NCI-H774 (cell line): ENCODE results near the gene UCP2.

Source experiments
- DNase-seq: peaks from one replicate; lab custom pipeline; 2025; lab: John Stamatoyannopoulos, UW

The UCP2 gene, protein sequence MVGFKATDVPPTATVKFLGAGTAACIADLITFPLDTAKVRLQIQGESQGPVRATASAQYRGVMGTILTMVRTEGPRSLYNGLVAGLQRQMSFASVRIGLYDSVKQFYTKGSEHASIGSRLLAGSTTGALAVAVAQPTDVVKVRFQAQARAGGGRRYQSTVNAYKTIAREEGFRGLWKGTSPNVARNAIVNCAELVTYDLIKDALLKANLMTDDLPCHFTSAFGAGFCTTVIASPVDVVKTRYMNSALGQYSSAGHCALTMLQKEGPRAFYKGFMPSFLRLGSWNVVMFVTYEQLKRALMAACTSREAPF

DNA sequence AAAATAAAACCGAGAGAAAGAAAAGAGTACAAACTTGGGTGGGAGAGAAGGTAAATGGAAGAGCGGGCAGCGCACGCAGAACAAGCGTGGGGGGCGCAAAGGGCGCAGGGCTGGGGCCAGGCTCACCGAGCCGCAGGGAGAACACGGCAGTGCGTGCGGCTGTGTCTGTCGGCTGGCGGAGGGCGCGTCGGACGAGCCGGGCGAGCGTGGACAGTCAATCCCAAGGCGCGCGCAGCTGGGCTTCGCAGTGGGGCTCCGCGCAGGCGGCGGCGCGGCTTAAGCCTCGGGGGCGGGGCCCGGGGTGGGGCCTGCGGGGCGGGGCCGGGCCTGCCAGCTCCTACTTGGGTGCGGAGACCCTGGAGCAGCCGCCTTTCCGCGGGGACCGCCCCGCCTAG, at the start of gene UCP2:
TSS of gene UCP2 (minus strand) at position 249 of the 395 bp plus-strand sequence. CDS start 4,465 bp downstream, outside the sequence.
- DNase-seq = peak; percentile 92

DNA sequence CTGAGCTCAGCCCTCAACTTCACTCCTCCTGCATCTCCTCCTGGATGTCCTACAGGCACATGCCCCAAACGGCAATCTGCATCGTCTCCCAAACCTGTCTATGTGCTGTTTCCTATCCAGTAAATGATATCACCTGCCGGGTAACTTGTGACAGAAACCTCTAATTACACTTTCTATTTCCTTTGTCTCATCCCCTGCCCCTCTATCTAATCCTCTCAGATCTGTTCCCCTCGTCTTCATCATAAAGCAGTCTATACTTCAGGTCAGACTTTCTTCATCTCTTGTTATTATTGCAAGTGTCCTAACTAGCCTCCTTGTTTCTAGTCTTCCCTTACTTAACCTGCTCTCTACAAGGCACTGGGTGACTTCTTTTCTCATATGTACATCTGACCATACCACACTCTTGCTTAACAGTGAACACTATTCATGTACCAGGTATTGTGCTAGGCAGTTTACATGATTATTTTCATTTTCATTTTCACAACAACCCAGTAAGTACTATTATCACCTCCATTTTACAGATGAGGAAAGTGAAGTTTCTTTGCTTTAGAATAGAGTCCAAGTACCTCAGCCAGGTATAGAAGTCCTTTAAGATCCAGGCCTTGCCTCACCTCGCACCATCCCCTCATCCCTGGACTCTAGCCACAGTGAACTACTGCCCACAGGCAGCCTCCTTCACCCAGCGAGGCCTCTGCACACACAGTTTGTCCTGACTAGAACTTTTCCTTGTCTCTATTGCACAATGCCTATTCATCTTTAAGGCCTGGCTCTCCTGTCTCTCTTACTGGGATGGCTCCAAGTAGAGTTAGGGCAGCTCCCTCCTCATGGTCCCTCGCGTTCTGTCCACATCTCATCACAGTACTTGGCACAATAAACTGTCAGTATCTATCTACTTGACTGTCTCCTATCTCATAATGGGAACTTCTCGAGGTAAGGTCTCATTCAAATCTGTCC, 48.4 kb upstream of the UCP2 start:
- DNase-seq = no peak

DNA sequence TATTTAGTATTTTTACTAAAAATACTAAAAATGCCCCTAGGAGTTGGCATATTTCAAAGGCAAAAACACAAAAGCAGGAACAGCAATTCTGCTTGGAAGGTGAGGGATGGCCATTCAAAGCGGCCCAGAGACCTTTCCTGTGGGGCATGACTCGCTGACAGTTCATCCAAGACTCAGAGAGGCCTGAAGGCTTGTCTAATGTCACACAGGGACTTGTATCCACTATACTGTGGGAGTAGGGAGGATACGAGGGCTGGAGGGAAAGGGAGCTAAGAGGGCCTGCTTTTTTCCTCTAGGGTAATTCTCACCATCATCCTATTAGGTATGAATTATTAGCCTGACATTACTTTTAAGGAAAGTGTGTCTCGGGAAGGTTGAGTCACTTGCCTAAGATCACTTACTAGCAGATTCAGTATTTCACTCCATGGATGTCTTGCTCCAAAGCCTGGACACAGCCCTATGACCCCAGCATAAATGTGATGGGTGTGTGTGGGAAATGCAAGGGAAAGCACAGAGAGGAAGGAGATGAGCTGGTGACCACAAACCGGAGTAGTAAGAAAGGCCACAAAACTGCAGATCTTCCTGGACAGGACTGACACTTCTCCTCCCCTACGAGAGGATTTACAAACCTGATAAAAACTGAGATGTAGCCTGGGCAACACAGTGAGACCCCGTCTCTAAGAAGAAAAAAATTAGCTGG, 43.0 kb upstream of the UCP2 start:
- DNase-seq = no peak

DNA sequence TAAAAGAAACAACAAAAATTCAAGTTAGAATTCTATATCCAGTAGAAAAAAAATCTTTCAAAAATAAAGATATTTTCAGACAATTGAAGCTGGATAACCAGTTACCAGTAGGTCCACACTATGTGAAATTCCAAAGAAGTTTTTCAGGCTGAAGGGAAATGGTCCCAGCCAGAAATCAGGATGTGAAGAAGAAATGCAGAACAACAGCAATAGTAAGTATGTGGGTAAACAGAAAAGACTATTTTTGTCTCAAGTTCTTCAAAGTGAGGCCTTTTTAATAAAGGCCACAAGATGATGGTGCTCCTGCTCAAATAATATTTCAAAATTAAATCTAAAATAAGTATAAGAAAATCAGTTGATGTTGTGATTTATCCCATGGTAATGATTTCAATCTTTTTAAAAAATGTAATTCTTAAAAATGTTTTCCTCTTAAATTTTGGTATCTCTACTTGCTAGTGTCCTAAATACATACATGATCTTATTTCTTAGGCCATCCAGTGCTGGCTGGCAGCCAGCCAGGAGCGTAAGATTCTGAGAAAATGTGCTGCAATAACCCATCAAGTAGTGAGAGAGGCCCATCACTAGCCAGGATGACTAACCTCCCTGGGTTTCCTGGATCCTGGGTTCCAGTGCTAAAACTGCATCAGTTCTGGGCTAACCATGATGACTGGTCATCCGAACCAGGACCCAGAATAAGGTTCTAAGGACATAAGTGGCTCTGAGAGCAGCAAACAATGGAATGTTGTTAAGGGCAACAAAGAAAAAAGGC, 41.8 kb upstream of the UCP2 start:
- DNase-seq = no peak

DNA sequence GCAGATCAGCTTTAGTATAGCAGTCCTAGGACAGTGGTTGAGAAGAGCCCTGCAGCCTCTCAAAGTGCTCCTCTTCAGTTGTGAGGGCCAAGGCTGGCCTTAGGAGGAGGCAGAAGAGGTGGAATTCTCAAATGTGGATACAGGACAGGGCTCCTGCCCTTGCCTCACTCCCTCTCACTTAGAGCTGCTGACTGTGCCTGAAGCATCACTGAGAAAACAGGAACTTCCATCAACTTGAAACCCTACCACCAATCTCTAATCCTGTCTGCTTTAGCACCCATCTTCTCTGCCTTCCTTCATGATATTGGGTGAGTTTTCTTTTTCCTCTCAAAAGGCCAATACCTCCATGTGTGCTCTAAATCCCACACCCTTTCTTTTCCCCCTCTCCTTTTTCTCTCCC, 40.6 kb upstream of the UCP2 start:
- no peak for DNase-seq

DNA sequence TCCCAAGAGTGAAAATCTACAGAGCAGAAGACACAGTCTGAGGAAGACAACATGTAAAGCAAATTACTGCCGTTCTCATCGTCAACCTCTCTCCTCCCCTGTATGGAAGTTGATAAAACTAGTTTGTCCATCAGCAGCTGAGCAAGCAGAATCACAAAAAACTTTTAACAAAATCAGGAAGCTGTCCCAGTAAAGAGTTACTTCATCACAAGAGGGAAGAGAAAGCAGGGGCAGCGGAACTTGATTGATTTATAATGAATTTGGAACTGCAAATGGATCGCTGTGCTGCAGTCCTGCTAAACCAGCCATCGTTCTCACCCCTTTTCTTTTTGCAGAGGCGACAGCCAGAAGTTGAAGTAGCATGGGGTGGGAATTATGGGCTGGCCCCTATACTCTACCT, 39.9 kb upstream of the UCP2 start:
- no peak for DNase-seq

DNA sequence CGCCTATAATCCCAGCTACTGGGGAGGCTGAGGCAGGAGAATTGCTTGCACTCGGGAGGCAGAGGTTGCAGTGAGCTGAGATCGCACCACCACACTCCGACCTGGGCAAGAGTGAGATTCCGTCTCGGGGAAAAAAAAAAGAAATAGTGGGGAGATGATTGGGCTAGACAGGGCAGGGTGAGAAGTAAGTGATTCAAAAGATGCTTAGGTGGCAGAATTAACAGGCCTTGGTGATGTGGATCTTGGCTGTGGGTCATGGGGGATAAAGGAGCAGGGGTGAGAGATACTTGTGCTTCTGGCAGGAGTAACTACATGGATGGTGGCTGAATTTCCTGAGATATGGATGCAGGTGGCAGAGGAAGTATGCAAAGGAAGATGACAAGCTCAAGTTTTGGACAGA, 39.4 kb upstream of the UCP2 start:
- DNase-seq = no peak

DNA sequence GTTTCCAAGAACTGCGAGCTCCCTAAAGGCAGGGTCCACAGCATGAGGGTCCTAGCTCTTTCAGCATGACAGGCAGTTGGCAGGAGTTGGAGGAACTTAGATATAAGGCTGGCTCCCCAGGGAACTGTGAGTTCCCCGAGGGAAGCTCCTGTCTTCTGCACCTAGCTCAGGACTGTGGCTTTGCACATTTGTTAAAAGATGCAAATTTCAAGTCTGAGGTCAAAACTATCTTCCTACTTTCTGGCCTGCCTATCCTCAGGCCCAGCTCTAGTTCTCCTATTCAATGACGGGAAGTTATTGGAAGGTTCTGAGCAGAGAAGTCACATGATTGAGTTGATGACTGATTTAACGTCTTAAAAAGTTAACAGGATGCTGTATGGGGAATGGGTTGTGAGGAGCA, 37.9 kb upstream of the UCP2 start:
- no peak for DNase-seq

DNA sequence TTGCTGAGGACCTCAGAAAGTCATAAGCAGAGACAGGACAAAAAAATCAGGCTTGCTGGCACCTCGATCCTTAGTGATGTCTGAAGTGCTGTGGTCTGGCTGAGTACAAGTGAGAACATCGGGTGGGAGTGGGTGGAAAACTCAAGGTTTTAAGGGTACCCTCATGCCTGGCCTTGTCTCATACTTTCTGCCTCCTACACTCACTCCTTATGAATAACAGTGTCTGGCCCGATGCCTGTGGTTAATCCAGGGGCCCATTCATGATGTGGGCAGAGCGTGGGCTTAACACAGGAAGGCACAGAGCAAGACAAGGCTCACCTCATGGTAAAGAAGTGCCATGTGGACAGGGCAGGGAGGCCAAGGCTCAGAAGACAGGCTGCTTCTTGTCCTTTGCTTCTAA, 37.2 kb upstream of the UCP2 start:
- DNase-seq = no peak

DNA sequence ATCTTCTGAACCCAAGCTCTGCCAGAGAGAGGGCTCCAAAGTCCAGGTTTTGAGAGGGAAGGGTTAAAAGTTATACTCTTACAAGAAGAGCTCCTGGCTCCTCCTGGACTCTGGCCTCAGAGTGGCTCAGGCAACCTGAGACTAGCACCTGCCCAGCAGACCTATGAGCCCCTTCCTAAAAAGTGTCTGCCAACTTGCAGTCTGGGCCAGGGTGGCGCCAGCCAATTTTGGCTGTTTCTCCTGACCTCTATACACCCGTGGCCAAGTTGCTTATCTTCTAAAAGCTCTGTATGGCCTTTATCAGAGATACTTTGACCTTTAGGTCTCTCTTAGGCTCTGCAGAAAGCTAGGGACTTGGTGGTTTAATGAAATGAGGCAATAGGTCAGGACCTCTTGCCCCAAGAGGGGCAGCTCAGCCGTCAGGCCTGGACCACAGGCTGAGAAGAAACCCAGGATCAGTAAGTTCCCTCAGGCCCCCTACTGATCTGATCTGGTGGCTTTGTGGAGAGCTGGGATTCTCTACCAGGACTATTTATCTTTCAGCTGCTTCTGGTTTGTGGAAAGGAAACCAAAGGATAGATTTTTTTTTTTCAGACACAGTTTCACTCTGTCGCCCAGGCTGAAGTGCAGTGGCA, 36.6 kb upstream of the UCP2 start:
- DNase-seq = no peak

DNA sequence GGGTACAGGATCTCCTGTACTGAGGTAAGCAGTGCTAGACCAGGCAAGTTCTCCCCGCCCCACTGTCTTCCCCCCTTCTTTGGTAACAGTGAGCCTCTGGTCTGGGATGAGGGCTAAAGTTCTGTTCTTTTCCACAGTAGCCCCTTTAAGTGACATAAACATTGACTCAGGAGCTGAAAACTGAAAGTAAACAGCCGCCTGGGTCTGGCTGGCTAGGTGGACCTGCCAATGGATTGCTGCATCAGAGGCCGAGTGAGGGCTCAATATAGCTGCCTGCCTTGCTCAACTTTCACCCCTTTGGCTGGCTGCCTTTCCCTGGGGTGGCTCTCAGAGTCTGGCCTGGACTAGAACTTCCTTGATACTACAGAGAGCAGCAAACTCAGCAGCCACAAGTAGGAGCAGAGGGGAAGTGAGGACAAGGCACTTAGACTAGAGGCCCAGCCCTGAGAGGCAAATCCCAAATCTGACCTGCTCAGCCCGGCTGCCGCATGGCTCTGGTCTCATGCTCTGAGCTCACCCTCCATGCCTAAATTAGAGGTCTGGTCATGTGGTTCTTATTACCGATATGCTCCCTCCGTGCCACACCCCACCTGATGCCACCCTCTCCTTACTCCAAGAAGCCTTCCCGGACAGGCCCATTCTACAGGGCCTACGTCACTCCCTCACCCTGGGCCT, 35.8 kb upstream of the UCP2 start:
- no peak for DNase-seq

DNA sequence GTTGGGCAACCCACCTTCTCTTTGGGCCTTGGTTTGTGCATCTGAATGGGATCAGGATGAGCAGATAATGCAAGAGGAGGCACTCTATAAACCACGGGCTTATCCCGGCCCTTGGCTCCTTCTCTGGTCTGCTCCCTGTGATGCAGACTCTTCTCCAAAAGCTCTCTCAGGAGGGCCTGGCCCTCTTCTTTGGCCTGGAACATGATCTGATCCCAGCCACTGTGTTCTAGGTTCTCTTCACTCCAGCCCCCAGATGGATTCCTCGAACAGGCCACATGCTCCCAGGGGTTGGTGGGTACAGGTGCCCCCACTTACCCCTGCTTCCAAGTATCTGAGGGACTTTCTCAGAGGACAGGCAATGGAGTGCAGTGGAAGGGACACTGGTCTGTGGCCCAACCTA, 35.0 kb upstream of the UCP2 start:
- DNase-seq = no peak

DNA sequence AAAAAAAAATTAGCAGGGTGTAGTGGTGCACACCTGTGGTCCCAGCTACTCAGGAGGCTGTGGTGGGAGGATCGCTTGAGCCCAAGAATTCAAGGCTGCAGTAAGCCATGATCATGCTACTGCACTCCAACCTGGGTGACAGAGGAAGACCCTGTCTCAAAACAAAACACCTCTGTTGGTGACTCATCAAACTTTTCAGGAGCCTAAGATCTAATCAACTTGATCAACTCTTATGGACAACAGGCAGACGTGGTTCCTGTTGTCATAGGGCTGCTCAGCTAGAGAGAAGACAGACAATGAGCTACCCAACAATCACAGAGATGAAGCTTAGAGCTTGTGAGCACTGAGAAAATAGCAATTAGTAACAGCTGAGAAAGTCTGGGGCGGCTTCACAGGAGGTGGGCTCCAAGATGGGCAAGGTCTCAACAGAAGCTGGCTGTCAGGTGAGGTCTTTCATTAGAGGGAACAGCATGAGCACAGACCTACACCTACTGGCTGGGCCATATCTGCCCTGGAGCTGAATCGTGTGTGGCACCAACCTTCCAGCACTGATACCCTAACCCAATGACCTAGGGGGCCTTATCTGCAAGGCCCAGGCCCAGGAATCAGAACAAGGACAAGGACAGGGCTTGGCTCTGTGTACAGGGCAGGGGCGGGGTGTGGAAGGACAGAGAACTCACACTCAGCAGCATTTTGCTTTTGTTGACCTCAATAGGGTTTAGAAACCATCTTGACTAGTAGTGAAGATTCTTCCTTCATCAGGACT, 33.5 kb upstream of the UCP2 start:
- DNase-seq = no peak

DNA sequence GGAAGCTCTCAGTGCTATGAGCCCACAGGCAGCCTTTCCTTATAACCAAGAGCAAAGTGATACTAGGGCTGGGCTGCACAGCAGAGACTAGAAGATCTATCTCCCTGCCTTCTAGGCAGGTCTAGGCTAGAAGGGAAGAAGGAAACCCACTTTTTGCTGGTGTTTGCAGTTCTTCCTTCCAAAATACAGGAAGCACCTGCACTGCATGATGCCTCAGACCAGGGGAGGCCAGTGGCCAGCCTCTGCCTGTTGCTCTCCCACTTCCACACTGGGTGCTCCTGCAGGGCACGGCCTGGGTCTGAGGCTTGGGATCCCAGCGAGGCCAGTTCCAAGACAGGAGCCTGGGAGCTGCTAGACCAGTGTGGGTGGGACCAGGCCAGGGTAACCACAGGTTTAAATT, 32.2 kb upstream of the UCP2 start:
- DNase-seq = no peak

DNA sequence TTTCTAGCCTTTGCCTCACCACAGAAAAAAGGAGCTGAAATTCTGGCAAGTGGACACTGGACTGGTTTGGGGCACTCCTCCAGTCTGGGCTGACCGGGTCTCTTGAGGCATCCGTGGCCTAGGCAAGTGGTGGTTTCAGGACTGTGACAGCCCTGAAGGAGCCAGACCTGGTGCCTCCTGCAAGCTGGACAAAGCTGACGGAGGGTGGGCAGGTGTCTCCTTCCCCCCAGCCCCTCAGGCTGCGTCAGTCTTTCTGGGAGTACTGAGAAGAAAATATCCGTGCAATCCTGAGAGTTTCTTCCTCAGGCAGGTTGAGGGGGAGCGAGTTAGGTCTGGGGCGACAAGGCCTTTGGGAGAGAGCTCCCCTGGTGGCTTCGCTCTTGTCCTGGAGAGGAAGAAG, 30.5 kb upstream of the UCP2 start:
- no peak for DNase-seq

DNA sequence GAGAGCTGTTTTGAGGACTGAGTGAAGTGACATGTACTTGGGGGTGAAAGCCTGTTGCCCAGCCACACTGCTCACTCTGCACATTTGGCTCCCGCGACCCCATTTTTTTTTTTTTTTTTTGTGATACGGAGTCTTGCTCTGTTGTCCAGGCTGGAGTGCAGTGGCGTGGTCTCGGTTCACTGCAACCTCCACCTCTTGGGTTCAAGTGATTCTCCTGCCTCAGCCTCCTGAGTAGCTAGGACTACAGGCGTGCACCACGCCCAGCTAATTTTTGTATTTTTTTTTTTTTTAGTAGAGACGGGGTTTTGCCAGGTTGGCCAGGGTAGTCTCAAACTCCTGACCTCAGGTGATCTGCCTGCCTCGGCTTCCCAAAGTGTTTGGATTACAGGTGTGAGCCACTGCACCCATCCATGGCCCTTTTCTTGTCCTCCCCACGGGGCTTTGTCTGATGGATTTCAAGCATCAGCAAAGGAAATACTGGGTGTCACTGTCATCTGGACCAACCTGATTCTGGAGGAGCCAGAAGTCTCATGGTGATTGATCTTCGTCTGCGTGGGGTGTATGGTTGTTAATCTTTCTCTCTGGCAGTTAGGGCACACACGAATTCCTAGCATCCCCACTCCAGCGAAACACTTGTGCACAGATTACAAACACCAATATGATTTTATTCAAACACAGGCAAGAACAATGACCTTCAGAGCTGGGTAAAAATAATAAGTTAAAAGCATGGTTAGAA, 29.6 kb upstream of the UCP2 start:
- no peak for DNase-seq

DNA sequence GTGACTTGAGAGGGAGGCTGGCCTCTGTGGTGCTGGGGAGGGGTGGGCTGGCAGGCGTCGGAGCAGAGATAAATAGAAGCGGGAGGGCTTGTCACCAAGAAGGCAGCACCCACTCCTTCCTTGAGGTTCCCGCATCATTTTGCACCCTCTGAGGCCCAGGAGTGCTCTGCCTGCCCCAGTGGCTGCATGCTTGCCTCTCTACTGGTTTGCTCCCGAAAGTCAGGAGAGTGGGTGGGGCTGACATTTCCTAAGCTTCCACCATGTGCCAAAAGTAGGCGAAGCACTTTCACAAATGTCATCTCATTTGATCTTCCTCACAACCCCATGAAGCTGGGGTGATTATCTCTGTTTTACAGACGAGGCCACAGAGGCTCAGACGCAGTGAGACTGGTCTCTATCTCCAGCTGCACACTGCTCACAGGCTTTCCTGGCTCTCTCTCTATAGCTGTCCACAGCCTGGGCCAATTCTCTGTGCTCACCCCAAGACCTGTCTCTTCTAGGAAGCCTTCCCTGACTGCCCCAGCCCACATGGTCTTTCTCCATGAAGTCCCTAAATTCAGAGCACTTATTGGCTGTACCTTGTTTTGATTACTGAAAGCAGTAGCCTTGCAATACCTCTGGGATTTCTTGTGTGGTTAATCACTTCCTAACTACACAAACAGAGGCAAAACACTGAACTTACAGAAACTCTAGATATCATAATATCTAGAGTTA, 28.9 kb upstream of the UCP2 start:
- no peak for DNase-seq
